ENCODE data around the gene GABRG3. TPM values are rescaled to one million over a fixed set of nuclear protein-coding genes. Genes with fewer than 3 reads are reported as not detected.

GABRG3 gene
- total RNA-seq, 1 donor from 2014 or later = 0.24 TPM

- peaks cover 8% of the 10 kb centered on the region for H3K27me3 Mint-ChIP-seq
- H3K4me1 Mint-ChIP-seq (ENCODE audit: low read depth) = peaks cover 8% of the 10 kb centered on the region
- H3K9me3 Mint-ChIP-seq (ENCODE audit: low read depth) = no peaks in the 10 kb centered on the region
- H3K4me3 Mint-ChIP-seq (ENCODE audit: low read depth) = no peak overlapping the region
- TF ChIP-seq CTCF (IDR thresholded peaks at IDR 0.05; ENCODE audit: unreplicated experiment) = no peak
- H3K27ac Mint-ChIP-seq = no peak overlapping the region
- no peak for DNase-seq (ENCODE audit: low spot score, unreplicated experiment)
- no peaks in the 10 kb centered on the region for H3K36me3 Mint-ChIP-seq (ENCODE audit: insufficient read depth)
Measured at GRCh38 chr15:27057904-27058645, 87.1 kb downstream of the GABRG3 start.

DNA sequence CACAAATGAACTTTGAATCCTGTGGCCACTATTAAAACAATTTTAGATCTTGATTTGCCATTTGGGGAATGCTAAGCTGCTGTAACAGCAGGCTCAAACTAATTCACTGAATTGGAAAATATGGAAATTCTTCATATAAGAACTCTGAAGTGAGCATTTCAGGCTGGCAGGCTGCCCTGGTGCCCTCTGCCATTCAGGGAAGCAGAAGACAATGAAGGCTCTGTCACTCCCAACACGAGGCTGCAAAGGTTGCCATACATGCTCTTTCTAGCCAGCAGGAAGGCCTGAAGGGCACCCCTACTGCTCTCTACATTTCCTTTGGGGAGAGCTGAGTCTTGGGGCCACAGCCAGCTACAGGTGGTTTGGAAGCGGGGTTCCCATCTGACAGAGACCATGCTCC is 88.0 kb downstream of the GABRG3 start:
- H3K27me3 Mint-ChIP-seq = peaks cover 8% of the 10 kb centered on the region
- H3K9me3 Mint-ChIP-seq (ENCODE audit: low read depth) = no peaks in the 10 kb centered on the region
- H3K4me3 Mint-ChIP-seq (ENCODE audit: low read depth) = no peak overlapping the region
- no peak for DNase-seq (ENCODE audit: low spot score, unreplicated experiment)
- H3K27ac Mint-ChIP-seq = no peak overlapping the region
- TF ChIP-seq CTCF (IDR thresholded peaks at IDR 0.05; ENCODE audit: unreplicated experiment) = no peak
- no peaks in the 10 kb centered on the region for H3K36me3 Mint-ChIP-seq (ENCODE audit: insufficient read depth)
- peaks cover 8% of the 10 kb centered on the region for H3K4me1 Mint-ChIP-seq (ENCODE audit: low read depth)

DNA sequence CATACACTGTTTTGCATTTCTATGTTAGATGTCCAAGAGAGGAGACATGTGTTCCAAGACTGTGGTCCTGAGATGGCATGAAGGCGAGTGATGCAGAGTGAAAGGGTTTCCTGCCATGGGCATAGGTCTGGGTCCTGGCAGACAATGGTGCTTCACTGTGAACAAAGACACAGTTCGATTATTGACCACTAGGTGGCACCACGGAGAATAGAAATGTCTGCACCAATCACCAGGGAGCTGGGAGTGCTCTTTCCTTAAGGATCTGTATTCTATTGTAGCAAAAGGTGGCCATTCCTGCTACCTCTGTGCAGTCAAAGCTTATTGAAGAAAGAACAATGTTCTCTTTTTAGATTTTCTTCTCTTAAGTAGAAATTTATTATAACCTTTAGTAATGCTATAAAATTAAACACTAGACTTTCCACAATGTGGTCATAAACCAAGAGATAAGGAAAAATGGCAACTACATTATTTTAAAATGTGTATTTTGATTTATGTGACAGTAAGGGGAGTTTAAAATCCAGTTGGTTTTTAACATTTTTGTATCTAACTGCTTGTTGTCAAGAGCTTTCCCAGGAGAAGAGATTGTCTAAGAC is 88.7 kb downstream of the GABRG3 start:
- peaks cover 8% of the 10 kb centered on the region for H3K4me1 Mint-ChIP-seq (ENCODE audit: low read depth)
- no peaks in the 10 kb centered on the region for H3K9me3 Mint-ChIP-seq (ENCODE audit: low read depth)
- no peaks in the 10 kb centered on the region for H3K36me3 Mint-ChIP-seq (ENCODE audit: insufficient read depth)
- H3K27me3 Mint-ChIP-seq = peaks cover 6% of the 10 kb centered on the region
- H3K4me3 Mint-ChIP-seq (ENCODE audit: low read depth) = no peak overlapping the region
- peak; percentile 25 for DNase-seq (ENCODE audit: low spot score, unreplicated experiment)
- H3K27ac Mint-ChIP-seq = no peak overlapping the region
- peak; percentile 73 for TF ChIP-seq CTCF (IDR thresholded peaks at IDR 0.05; ENCODE audit: unreplicated experiment)

DNA sequence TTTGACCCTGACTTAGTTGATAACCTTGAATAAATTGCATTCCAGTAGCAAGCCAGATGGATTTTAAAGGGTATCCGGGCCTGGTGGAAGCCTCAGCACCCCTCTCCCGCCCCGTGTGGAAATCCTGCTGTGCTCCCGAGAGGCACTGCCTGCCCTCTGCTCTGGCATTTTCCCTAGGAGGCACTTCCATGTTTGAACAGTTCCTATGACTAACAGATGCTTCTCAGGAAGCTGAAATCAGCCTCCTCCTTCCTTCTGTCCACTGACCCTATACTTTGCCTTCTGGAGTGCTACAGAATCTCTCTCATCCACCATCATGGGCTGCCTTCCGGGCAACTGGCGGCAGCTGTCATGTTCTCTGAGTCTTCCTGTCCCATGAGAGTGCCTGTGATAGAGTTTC is 90.8 kb downstream of the GABRG3 start:
- TF ChIP-seq CTCF (IDR thresholded peaks at IDR 0.05; ENCODE audit: unreplicated experiment) = no peak
- Mint-ChIP-seq H3K9me3 (ENCODE audit: low read depth) (no peaks in the 10 kb centered on the region), H3K4me1 (ENCODE audit: low read depth) (peaks cover 8% of the 10 kb centered on the region), H3K27ac (no peak overlapping the region), H3K27me3 (peaks cover 6% of the 10 kb centered on the region), H3K36me3 (ENCODE audit: insufficient read depth) (no peaks in the 10 kb centered on the region), H3K4me3 (ENCODE audit: low read depth) (no peak overlapping the region)
- no peak for DNase-seq (ENCODE audit: low spot score, unreplicated experiment)

DNA sequence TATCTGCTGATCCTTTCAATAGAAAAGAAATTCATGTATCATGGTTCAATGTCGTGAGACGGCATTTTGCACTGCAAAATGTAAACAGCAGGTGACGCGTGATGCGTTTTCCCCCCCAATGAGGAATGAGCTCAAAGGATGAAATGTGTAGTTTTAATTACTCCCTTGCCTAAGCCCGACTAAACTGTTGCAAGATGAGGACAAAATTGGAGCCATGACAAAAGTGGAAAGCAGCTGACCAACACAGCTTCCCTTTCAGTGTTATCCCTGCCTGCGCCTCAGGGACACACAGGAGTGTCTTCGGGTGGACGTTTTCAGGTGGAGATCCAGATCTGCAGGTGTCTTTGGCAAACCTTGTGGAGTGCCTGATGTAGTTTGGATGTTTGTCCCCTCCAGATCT is 92.0 kb downstream of the GABRG3 start:
- H3K9me3 Mint-ChIP-seq (ENCODE audit: low read depth) = peaks cover 4% of the 10 kb centered on the region
- H3K36me3 Mint-ChIP-seq (ENCODE audit: insufficient read depth) = no peaks in the 10 kb centered on the region
- no peaks in the 10 kb centered on the region for H3K27me3 Mint-ChIP-seq
- DNase-seq (ENCODE audit: low spot score, unreplicated experiment) = no peak
- H3K4me1 Mint-ChIP-seq (ENCODE audit: low read depth) = peaks cover 8% of the 10 kb centered on the region
- H3K27ac Mint-ChIP-seq = no peak overlapping the region
- no peak for TF ChIP-seq CTCF (IDR thresholded peaks at IDR 0.05; ENCODE audit: unreplicated experiment)
- H3K4me3 Mint-ChIP-seq (ENCODE audit: low read depth) = no peak overlapping the region
